ENCODE data around the gene TRMT2A. TPM values are rescaled to one million over a fixed set of nuclear protein-coding genes. Genes with fewer than 3 reads are reported as not detected.

Gene TRMT2A
- total RNA-seq, 2 experiments from 2014 or later: 79.3 to 84.2 TPM

DNA sequence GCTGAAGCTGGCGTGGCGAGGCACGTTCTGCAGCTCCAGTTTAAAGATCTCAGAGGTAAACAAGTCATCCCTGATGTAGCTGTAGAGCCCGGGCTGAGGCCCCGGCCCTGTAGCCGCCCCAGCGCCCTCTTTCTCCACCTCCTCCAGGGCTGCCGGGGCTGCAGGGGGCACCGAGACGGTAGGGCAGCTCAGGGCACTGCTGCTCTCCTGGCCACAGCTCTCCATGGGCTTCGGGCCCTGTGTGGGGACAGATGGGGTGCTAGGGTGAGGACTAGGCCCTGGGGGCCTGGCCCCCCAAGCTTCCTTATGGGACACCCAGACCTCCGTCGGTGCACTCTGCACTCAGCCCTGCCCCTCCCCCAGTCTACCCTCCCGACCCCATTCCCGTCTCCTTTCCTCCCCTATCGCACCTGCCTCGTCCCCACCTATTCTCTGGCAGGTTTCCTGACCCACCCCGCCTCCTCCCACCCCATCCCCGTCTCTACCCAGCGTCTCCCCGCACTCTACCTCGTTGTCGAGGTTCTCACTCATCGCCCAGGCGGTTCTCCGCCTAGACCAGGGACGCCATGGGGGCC, 563 bp downstream of the TRMT2A start:
- TF ChIP-seq, protein P1, sequence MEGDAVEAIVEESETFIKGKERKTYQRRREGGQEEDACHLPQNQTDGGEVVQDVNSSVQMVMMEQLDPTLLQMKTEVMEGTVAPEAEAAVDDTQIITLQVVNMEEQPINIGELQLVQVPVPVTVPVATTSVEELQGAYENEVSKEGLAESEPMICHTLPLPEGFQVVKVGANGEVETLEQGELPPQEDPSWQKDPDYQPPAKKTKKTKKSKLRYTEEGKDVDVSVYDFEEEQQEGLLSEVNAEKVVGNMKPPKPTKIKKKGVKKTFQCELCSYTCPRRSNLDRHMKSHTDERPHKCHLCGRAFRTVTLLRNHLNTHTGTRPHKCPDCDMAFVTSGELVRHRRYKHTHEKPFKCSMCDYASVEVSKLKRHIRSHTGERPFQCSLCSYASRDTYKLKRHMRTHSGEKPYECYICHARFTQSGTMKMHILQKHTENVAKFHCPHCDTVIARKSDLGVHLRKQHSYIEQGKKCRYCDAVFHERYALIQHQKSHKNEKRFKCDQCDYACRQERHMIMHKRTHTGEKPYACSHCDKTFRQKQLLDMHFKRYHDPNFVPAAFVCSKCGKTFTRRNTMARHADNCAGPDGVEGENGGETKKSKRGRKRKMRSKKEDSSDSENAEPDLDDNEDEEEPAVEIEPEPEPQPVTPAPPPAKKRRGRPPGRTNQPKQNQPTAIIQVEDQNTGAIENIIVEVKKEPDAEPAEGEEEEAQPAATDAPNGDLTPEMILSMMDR (IDR thresholded peaks at IDR 0.05): no peak
- CTCF ChIA-PET: interaction anchor here (0.8 to 2.1 kb wide), 2 partner anchors 13 kb away, joined by 3 to 8 read pairs; no protein-coding TSS in a partner anchor
- Mint-ChIP-seq H3K9me3 (no peaks in the 10 kb centered on the region), H3K27me3 (no peaks in the 10 kb centered on the region), H3K27ac (peak overlapping the region; percentile 82), H3K4me1 (ENCODE audit: low read depth) (peaks cover 33% of the 10 kb centered on the region), H3K36me3 (ENCODE audit: low read depth) (peaks cover 56% of the 10 kb centered on the region), H3K4me3 (peak overlapping the region; percentile 97)
- H3K9me3 ChIP-seq (ENCODE audit: control insufficient read depth in 1 of 2, insufficient read depth in 1 of 2, low read length in 2 of 2): peaks cover 0 to 7% of the 10 kb centered on the region in 2 experiments
- intact Hi-C loops (cut with DNase I, micrococcal nuclease): loop anchor here (2.0 to 10.0 kb wide), 7 partner anchors 16 to 994 kb away; partner anchors contain the start of genes DGCR2 (in 1 of the 2), GNB1L (in 1 of the 2), MED15 (in 1 of the 2) and RTL10 (in 1 of the 2)
- POLR2A ChIA-PET: interaction anchor here (0.6 to 3.1 kb wide), 16 partner anchors 10 to 637 kb away, joined by 3 to 20 read pairs (median 4); partner anchors contain the start of genes CDC45, DGCR6L, TANGO2 and ZDHHC8
- DNase-seq: no peak
- peaks cover 75% of the 10 kb centered on the region for H3K4me1 ChIP-seq (ENCODE audit: insufficient read depth, low read length)
- H3K27me3 ChIP-seq (ENCODE audit: control insufficient read depth in 1 of 2, insufficient read depth in 2 of 2, low read length in 2 of 2): peaks cover 0 to 5% of the 10 kb centered on the region in 2 experiments
- H3K27ac ChIP-seq (ENCODE audit: low read depth in 1 of 2, low read length in 2 of 2): peak overlapping the region; percentile 76 to 84
- no peak for ATAC-seq (ENCODE audit: poor library complexity)
- H3K36me3 ChIP-seq (ENCODE audit: insufficient read depth, low read length): peaks cover 67% of the 10 kb centered on the region
- H3K4me3 ChIP-seq (ENCODE audit: low read length): peak overlapping the region; percentile 85

DNA sequence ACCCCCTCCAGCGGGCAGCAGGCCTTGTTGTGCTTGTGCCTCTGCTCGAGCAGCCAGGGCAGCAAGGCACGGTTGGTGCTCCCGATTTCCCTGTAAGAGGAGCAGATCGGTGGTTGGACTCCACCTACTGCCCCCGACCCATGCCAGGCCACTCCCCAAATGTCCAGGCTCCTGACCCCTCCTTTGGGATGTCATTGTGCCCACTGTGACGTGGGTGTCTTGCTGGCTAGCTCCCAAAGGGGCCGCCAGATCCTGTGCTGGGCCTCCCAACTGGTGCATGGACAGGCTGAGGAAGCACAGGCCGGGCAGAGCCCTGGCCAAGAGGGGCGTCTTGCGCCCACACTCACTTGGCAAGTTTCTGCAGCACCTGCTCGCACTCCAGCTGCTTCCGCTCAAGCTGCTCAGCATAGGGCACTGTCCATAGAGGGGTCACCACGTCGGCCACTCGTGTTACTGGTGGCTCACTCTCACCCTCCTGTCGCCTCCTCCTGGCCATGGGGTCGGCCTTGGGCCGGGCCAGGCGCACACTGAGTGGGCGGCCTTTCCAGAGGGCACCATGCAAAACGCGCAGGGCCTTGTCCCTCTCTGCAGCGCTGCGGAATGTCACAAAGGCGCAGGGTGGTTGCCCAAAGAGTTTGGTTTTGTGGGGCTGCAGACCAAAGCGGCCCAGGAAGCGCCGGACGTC, 1.2 kb downstream of the TRMT2A start, which contains the start of gene RANBP1:
RANBP1 (plus strand) TSS at position 414 of the 685 bp plus-strand sequence; CDS start at position 495, 81 bp downstream.
- Mint-ChIP-seq H3K27me3 (no peaks in the 10 kb centered on the region), H3K9me3 (no peaks in the 10 kb centered on the region), H3K4me1 (ENCODE audit: low read depth) (peaks cover 33% of the 10 kb centered on the region), H3K27ac (peak within 1 kb of the TSS; percentile 82), H3K4me3 (peak within 1 kb of the TSS; percentile 97), H3K36me3 (ENCODE audit: low read depth) (peaks cover 62% of the 10 kb centered on the region)
- TF ChIP-seq, protein P1 (IDR thresholded peaks at IDR 0.05): no peak
- no peak for ATAC-seq (ENCODE audit: poor library complexity)
- Histone ChIP-seq H3K36me3 (ENCODE audit: insufficient read depth, low read length) (peaks cover 68% of the 10 kb centered on the region), H3K9me3 (ENCODE audit: control insufficient read depth in 1 of 2, insufficient read depth in 1 of 2, low read length in 2 of 2) (peaks cover 0 to 7% of the 10 kb centered on the region in 2 experiments), H3K4me1 (ENCODE audit: insufficient read depth, low read length) (peaks cover 78% of the 10 kb centered on the region), H3K27ac (ENCODE audit: low read depth in 1 of 2, low read length in 2 of 2) (peak within 1 kb of the TSS; percentile 76 to 84), H3K27me3 (ENCODE audit: control insufficient read depth in 1 of 2, insufficient read depth in 2 of 2, low read length in 2 of 2) (peaks cover 0 to 5% of the 10 kb centered on the region in 2 experiments), H3K4me3 (ENCODE audit: low read length) (peak within 1 kb of the TSS; percentile 85)
- no peak for DNase-seq
- POLR2A ChIA-PET: interaction anchor here (0.7 to 3.1 kb wide), 4 partner anchors 10 to 95 kb away, joined by 3 to 20 read pairs (median 12); partner anchors contain the start of genes TANGO2 and ZDHHC8
- intact Hi-C loops (cut with DNase I, micrococcal nuclease): loop anchor here (2.0 to 10.0 kb wide), 7 partner anchors 15 to 994 kb away; partner anchors contain the start of genes DGCR2 (in 1 of the 2), GNB1L (in 1 of the 2), MED15 (in 1 of the 2) and RTL10 (in 1 of the 2)
- CTCF ChIA-PET: interaction anchor here (0.8 kb wide), 1 partner anchor 13 kb away, joined by 3 read pairs; no protein-coding TSS in a partner anchor

Measured in CD4-positive, alpha-beta T cell (primary cell).